CD8-positive, alpha-beta memory T cell (primary cell): Measurements from ENCODE around the gene ECSIT. TPM values are rescaled to one million over a fixed set of nuclear protein-coding genes. Genes with fewer than 3 reads are reported as not detected.
"Not testable (repeated sequence)": the region's sequence is repeated elsewhere in the genome, so short reads cannot be mapped to it uniquely, and the experiment has no call there.

Source experiments
- CTCF ChIA-PET: fragments of 350-600 bp; sonication (Branson Sonifier 250); formaldehyde crosslinking; loops from one replicate; lab custom pipeline; 2021; ENCODE audit warnings: antibody characterized with exemption; lab: Charles Lee
- POLR2A ChIA-PET: fragments of 350-600 bp; sonication (Branson Sonifier 250); formaldehyde crosslinking; loops from one replicate; lab custom pipeline; 2021; ENCODE audit warnings: antibody characterized with exemption; lab: Charles Lee
- DNase-seq, 5 donors: peaks; one replicate each; pipeline versions ENCODE4 v3.0.0 to v3.0.0-alpha.2; 2020 to 2022; ENCODE audit warnings: mixed read lengths in 1 of 5
- H3K27ac ChIP-seq: one replicate; pipeline ENCODE4 v1.7.0; 2013; ENCODE audit warnings: low read depth, mild to moderate bottlenecking, low read length, moderate library complexity
- H3K27me3 ChIP-seq: 2 replicates; pipeline ENCODE4 v1.7.0; 2013; ENCODE audit warnings: low read length, mild to moderate bottlenecking; ENCODE audit not compliant: insufficient read depth, poor library complexity, severe bottlenecking
- H3K36me3 ChIP-seq: 2 replicates; pipeline ENCODE4 v1.7.0; 2013; ENCODE audit warnings: mild to moderate bottlenecking, low read length, moderate library complexity; ENCODE audit not compliant: insufficient read depth
- H3K4me1 ChIP-seq: 2 replicates; pipeline ENCODE4 v1.7.0; 2013; ENCODE audit warnings: mild to moderate bottlenecking, low read length, moderate library complexity; ENCODE audit not compliant: insufficient read depth
- H3K4me3 ChIP-seq: 2 replicates; pipeline ENCODE4 v1.7.0; 2013; ENCODE audit warnings: mild to moderate bottlenecking, low read length
- H3K9me3 ChIP-seq: 2 replicates; pipeline ENCODE4 v1.7.0; 2013; ENCODE audit warnings: mild to moderate bottlenecking, low read length
- H3K27ac Mint-ChIP-seq, 8 donors: one replicate each; pipeline ENCODE4 v1.8.0; 2020 to 2021; ENCODE audit warnings: mixed read lengths in 8 of 8, mild to moderate bottlenecking in 6 of 8, inconsistent platforms in 3 of 8, moderate library complexity in 3 of 8
- H3K27me3 Mint-ChIP-seq, 2 donors: one replicate each; pipeline ENCODE4 v1.8.0; 2020 to 2021; ENCODE audit warnings: mixed read lengths in 2 of 2, mild to moderate bottlenecking in 1 of 2, moderate library complexity in 1 of 2
- H3K36me3 Mint-ChIP-seq, 3 donors: one replicate each; pipeline ENCODE4 v1.8.0; 2020 to 2021; ENCODE audit warnings: mixed read lengths in 3 of 3, inconsistent platforms in 1 of 3, mild to moderate bottlenecking in 1 of 3
- H3K4me1 Mint-ChIP-seq, 3 donors: one replicate each; pipeline ENCODE4 v1.8.0; 2020 to 2021; ENCODE audit warnings: mixed read lengths in 3 of 3, inconsistent platforms in 1 of 3, mild to moderate bottlenecking in 1 of 3
- H3K4me3 Mint-ChIP-seq, 7 donors: one replicate each; pipeline ENCODE4 v1.8.0; 2020 to 2021; ENCODE audit warnings: mixed read lengths in 7 of 7, mild to moderate bottlenecking in 6 of 7, moderate library complexity in 4 of 7, inconsistent platforms in 2 of 7
- H3K9me3 Mint-ChIP-seq, 5 donors: one replicate each; pipeline ENCODE4 v1.8.0; 2020 to 2022; ENCODE audit warnings: mixed read lengths in 5 of 5, mild to moderate bottlenecking in 3 of 5, moderate library complexity in 2 of 5, inconsistent platforms in 1 of 5
- polyA plus RNA-seq: library from polyadenylated mRNA; unstranded; fragments of 300-500 nt; fragmentation: Illumina TruSeq; gene quantifications from one replicate; pipeline ENCODE4 v1.2.3, GENCODE V29; 2021
- total RNA-seq, 2 experiments: library from RNA; stranded (reverse); gene quantifications; one replicate each; pipeline ENCODE4 v1.2.3, GENCODE V29; 2021

The ECSIT gene
- total and polyA plus RNA-seq, 3 experiments from 2014 or later = 31.4 to 61.0 (median 59.6) TPM

DNA sequence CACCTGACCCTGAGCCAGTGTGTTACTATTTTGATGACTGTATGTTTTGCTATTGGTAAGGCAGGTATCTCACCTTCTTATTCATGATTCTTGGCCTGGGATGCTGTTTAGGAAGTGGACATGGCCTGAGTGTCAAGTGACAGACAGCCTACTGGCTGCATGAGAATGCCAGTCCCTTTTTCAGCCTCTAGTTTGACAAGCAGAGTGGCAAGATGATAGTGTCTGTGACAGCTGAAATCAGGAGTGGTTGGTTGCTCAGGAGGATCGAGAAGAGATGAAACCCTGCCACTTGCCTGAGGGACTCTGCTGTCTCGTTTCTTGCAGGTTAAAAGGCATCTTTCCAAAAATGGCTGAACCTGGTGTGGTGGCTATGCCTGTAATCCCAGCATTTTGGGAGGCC is 37.2 kb upstream of the ECSIT start:
- Mint-ChIP-seq H3K36me3 (peaks cover 0 to 2% (median 0%) of the 10 kb centered on the region in 3 donors), H3K27ac (peak overlapping the region in 1 of 8 donors; percentile 60), H3K27me3 (no peaks in the 10 kb centered on the region), H3K4me1 (peaks cover 0 to 1% (median 0%) of the 10 kb centered on the region in 3 donors), H3K4me3 (no peak overlapping the region), H3K9me3 (no peaks in the 10 kb centered on the region)
- no peaks in the 10 kb centered on the region for H3K9me3 ChIP-seq
- no peaks in the 10 kb centered on the region for H3K4me1 ChIP-seq
- H3K27ac ChIP-seq = no peak overlapping the region
- no peak for DNase-seq
- ChIA-PET POLR2A (no interaction called here), CTCF (no interaction called here)
- no peak overlapping the region for H3K4me3 ChIP-seq
- no peaks in the 10 kb centered on the region for H3K27me3 ChIP-seq
- H3K36me3 ChIP-seq = no peaks in the 10 kb centered on the region

DNA sequence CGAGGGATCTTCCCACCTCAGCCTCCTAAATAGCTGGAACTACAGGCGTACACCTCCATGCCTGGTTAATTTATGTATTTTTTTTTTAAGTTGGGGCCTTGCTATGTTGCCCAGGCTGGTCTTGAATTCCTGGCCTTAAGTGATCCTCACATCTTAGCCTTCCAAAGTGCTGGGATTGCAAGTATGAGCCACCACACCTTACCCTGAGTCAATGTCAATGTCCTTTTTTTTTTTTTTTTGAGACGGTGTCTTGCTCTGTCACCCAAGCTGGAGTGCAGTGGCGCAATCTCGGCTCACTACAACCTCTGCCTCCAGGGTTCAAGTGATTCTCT is 36.7 kb upstream of the ECSIT start:
- H3K36me3 ChIP-seq, H3K4me3 ChIP-seq, POLR2A ChIA-PET, H3K27me3 ChIP-seq, H3K9me3 ChIP-seq, H3K4me3 Mint-ChIP-seq, DNase-seq, H3K27me3 Mint-ChIP-seq, CTCF ChIA-PET, H3K4me1 ChIP-seq, H3K9me3 Mint-ChIP-seq, H3K27ac Mint-ChIP-seq, H3K4me1 Mint-ChIP-seq, H3K36me3 Mint-ChIP-seq: not testable (repeated sequence)
- peak overlapping the region; percentile 62 for H3K27ac ChIP-seq

DNA sequence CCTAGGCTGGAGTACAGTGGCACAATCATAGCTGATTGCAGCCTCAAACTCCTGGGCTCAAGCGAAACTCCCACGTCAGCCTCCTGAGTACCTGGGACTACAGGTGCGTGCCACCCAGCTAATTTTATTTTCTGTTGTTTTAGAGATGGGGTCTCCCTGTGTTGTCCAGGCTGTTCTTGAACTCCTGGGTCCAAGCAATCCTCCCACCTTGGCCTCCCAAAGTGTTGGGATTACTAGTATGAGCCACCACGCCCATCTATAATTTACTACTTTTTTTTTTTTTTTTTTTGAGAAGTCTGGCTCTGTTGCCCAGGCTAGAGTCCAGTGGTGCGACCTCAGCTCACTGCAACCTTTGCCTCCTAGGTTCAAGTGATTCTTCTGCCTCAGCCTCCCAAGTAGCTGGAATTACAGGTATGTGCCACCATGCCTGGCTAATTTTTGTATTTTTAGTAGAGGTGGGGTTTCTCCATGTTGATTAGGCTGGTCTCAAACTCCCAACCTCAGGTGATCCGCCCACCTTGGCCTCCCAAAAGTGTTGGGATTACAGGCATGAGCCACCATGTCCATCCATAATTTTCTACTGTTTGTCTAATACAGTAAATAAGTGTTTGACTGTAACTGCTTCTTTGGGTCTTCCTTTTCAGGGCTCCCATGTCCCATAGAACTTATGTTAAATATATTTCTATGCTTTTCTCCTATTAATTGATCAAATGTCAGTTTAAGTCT is 35.3 kb upstream of the ECSIT start:
- POLR2A ChIA-PET, H3K4me3 Mint-ChIP-seq: not testable (repeated sequence)
- H3K27ac ChIP-seq = peak overlapping the region; percentile 62

DNA sequence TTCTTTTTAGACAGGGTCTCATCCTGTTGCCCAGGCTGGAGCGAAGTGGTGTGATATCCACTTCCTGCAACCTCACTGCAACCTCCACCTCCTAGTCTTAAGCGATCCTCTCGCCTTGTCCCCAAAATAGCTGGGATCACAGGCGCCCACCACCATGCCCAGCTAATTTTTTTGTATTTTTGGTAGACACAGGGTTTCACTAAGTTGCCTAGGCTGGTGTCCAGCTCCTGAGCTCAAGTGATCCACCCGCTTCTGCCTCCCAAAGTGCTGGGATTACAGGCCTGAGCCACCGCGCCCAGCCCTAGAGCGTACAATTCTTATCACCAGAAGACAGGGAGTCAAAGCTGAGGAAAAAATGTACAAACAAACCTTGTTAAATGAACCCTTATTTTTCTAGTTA is 34.6 kb upstream of the ECSIT start:
- no peak for DNase-seq
- H3K27ac Mint-ChIP-seq = no peak overlapping the region

More for the DNA sequence above, 35.3 kb upstream of the ECSIT start:
- H3K36me3 ChIP-seq, H3K27me3 ChIP-seq, H3K4me3 ChIP-seq, H3K36me3 Mint-ChIP-seq, H3K27me3 Mint-ChIP-seq, H3K9me3 Mint-ChIP-seq, H3K9me3 ChIP-seq, DNase-seq: not testable (repeated sequence)
- H3K4me1 ChIP-seq = peaks cover 11% of the 10 kb centered on the region
- Mint-ChIP-seq H3K4me1 (peaks cover 10 to 13% (median 11%) of the 10 kb centered on the region in 3 donors), H3K27ac (peak overlapping the region in 1 of 8 donors; percentile 19)
- CTCF ChIA-PET = interaction anchor here (0.9 to 1.3 kb wide), 2 partner anchors 21 to 82 kb away, joined by 3 read pairs; no protein-coding TSS in a partner anchor

DNA sequence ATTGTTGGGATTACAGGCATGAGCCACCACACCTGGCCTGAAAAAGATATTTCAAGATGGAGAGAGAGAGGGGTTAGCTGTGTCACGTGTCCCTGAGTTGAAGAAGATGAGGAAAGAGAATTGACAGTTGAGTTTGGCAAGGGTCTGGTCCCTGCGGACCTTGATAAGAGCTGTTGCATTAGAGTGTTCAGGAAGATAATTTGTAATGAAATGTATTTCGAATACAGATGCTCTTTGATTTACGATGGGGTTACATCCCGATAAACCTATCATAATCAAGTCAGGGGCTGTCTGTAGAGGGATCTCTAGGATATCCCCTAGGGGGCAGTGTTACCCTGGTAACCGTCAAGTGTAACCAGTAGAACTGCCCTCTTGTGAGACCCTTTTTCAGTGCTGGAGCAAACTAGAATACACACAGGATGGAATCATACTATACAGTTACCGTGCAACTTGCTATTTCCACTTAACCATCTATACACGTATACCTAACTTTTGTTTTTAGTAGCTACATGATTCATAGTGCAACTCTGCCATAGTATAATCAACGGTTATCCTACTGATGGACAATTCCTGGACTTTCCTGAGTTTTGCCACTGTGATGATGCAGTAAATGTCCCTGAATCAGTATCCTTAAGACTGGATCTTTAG is 31.6 kb upstream of the ECSIT start:
- peak in 4 of 5 donors; percentile 48 to 77 (median 68) for DNase-seq
- Histone ChIP-seq H3K4me3 (peak overlapping the region; percentile 24), H3K9me3 (no peaks in the 10 kb centered on the region), H3K27ac (peak overlapping the region; percentile 75), H3K4me1 (peaks cover 30% of the 10 kb centered on the region), H3K27me3 (no peaks in the 10 kb centered on the region), H3K36me3 (peaks cover under 1% of the 10 kb centered on the region)
- CTCF ChIA-PET = interaction anchor here (1.1 to 2.9 kb wide), 5 partner anchors 18 to 177 kb away, joined by 3 to 14 read pairs (median 6); partner anchors contain the start of gene ACP5
- peak overlapping the region; percentile 80 to 91 (median 87) for H3K4me3 Mint-ChIP-seq
- POLR2A ChIA-PET = no interaction called here
- H3K9me3 Mint-ChIP-seq = no peaks in the 10 kb centered on the region
- peaks cover 0 to 23% (median 2%) of the 10 kb centered on the region in 3 donors for H3K36me3 Mint-ChIP-seq
- peaks cover 0 to 3% of the 10 kb centered on the region in 2 donors for H3K27me3 Mint-ChIP-seq
- peak overlapping the region; percentile 35 to 94 (median 85) for H3K27ac Mint-ChIP-seq
- peaks cover 30 to 43% (median 34%) of the 10 kb centered on the region in 3 donors for H3K4me1 Mint-ChIP-seq

More for the DNA sequence above, 34.6 kb upstream of the ECSIT start:
- Mint-ChIP-seq H3K36me3 (peaks cover 0 to 9% (median 0%) of the 10 kb centered on the region in 3 donors), H3K9me3 (no peaks in the 10 kb centered on the region), H3K27me3 (peaks cover 0 to 2% of the 10 kb centered on the region in 2 donors), H3K4me1 (peaks cover 13 to 16% (median 15%) of the 10 kb centered on the region in 3 donors), H3K4me3 (no peak overlapping the region)
- Histone ChIP-seq H3K4me1 (peaks cover 12% of the 10 kb centered on the region), H3K4me3 (no peak overlapping the region), H3K27ac (peak overlapping the region; percentile 62), H3K27me3 (no peaks in the 10 kb centered on the region), H3K36me3 (no peaks in the 10 kb centered on the region), H3K9me3 (no peaks in the 10 kb centered on the region)
- POLR2A ChIA-PET = no interaction called here
- CTCF ChIA-PET = interaction anchor here (0.9 to 1.3 kb wide), 2 partner anchors 22 to 81 kb away, joined by 3 read pairs; no protein-coding TSS in a partner anchor

DNA sequence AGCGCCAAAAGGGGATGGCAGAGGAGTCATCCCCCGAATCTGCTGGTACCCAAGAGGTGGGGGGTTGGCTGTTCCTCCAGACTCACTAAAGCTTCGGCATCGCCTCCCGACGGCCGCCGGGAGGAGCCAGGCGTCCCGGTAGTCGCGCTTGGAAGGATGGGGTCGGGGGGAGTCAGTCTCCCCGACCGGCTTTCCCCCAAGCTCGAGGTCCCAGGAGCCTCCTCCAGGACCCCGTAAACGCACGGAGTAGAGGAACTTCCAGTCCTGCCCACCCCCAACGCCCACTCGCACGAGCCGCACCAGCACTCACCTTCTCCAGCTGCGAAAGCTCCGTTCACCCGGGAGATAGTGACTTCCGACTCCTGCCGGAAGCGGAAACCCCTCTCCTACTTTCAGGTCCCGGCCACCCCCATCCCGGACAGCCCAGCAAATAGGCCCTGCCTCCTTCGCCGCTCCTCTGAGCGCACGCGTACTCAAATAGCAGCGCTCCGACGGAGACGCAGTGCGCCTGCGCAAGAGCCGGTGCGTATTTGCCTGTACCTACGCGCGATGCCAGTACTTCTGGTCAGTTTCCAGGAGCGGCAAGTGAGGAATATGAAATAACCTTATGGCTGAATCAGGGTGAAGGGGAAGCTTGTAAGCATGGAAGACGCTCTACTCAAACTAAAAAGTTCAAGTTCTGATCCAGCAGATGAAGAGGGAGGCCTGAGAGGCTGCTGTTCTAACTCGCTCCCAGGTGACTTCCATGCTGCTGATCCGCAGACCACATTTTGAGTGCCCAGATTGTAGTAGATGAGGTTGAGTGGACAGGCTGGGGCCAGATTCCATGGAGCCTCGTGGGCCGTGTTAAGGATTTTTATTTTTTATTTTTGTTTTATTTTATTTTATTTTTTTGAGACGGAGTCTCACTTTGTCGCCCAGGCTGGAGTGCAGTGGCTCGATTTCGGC is 30.2 kb upstream of the ECSIT start, which contains the start of gene ELOF1:
Gene ELOF1 (minus strand): TSS at position 350 of the 948 bp plus-strand sequence. CDS start 4,883 bp downstream, outside the sequence.
- Histone ChIP-seq H3K4me3 (peak within 1 kb of the TSS; percentile 85), H3K4me1 (peaks cover 30% of the 10 kb centered on the region), H3K27me3 (no peaks in the 10 kb centered on the region), H3K9me3 (no peaks in the 10 kb centered on the region), H3K36me3 (peaks cover 9% of the 10 kb centered on the region), H3K27ac (peak within 1 kb of the TSS; percentile 75)
- H3K27ac Mint-ChIP-seq = peak within 1 kb of the TSS; percentile 84 to 99 (median 95)
- DNase-seq = peak; percentile 94 to 97 (median 96)
- peaks cover 0 to 31% (median 2%) of the 10 kb centered on the region in 3 donors for H3K36me3 Mint-ChIP-seq
- H3K9me3 Mint-ChIP-seq = no peaks in the 10 kb centered on the region
- H3K27me3 Mint-ChIP-seq = peaks cover 0 to 3% of the 10 kb centered on the region in 2 donors
- H3K4me3 Mint-ChIP-seq = peak within 1 kb of the TSS; percentile 92 to 99 (median 97)
- POLR2A ChIA-PET = interaction anchor here (0.5 to 1.4 kb wide), 11 partner anchors 21 to 1727 kb away, joined by 3 to 10 read pairs (median 5); partner anchors contain the start of genes CNN1, ECSIT and SWSAP1
- H3K4me1 Mint-ChIP-seq = peaks cover 35 to 50% (median 36%) of the 10 kb centered on the region in 3 donors
- CTCF ChIA-PET = interaction anchor here (0.8 to 3.4 kb wide), 9 partner anchors 10 to 178 kb away, joined by 3 to 14 read pairs (median 3); partner anchors contain the start of gene ACP5
